HG03439 (cell line): Measurements from ENCODE around the gene CCDC171.
"Not testable (repeated sequence)": the region's sequence is repeated elsewhere in the genome, so short reads cannot be mapped to it uniquely, and the experiment has no call there.

ENCODE experiments used
- ATAC-seq: cut with Tn5 transposase; IDR thresholded peaks from one replicate; pipeline ENCODE4 v1.9.1; 2021; ENCODE audit warnings: mild to moderate bottlenecking, moderate library complexity; ENCODE audit not compliant: unreplicated experiment

Gene CCDC171

GRCh38 chr9:15552636-15553527, at the start of gene CCDC171:
TSS of gene CCDC171 (plus strand) at chr9:15553043. CDS start at chr9:15564089, 11,046 bp downstream.
- ATAC-seq, result peak; percentile 79

DNA sequence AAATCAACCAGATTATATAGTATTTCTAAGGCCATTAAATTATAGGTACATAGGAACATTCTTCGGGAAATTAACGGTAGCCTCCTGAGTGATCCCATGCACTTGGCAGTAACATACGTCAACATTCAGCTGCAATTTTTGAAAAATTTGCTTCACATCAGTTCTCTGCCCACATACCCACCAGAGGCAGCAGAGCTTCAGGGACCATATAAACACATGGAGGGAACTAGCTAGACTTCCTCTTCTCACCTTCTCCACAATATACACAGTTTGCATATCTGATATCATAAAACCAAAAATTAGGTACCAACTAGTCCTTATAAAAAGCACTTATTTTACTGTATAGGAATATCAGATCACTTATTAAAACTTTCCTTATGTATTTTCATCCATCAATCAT, 46.9 kb upstream of the CCDC171 start:
- no peak for ATAC-seq

- ATAC-seq, result peak; percentile 53
Measured at GRCh38 chr9:15509931-15510788, 42.7 kb upstream of the CCDC171 start.

- ATAC-seq, result peak; percentile 81
Measured at GRCh38 chr9:15510789-15511575, 41.9 kb upstream of the CCDC171 start, which contains the start of gene PSIP1. TSS of gene PSIP1 (minus strand) at chr9:15510970. CDS start at chr9:15510188, 782 bp downstream.

DNA sequence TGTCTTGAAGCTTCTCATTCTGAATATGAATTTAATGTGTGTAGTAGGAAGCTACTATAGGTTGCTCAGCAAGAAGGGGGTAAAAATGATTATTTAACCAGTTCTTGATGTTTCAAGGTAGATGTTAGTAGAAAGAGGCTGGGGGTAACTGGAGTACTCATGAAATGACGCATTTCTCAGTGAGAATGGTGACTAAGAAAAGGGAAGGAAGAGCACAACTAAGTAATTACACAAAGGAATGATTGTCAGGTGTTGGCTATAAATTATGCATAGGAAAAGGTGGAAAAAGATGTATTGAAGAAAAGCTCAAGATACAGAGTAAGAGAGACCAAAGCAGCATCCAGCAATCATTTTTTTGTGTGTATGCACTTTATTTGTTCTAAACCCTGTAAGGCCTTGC, 40.6 kb upstream of the CCDC171 start:
- ATAC-seq, result no peak

GRCh38 chr9:15512889-15513288, 40.0 kb upstream of the CCDC171 start:
- no peak for ATAC-seq

DNA sequence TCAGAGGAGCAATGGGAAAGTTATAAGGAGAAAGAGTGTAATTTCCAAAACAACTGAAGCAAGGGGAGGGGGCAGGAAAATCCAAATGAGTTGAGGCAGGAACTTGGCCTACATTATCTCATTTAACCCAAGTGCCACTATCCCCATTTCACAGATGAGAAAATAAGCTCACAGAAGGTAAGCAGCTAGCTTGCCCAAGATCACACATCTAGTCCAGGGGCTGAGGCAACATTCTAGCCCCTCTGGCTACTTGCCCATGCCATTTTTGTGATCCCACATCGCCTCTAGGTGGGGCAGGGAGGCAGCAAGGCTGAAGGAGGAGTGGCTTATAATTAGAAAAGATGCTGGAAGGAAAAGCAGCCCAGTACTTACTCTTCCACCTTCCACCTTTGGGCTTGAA, 39.5 kb upstream of the CCDC171 start:
- ATAC-seq, result no peak

- ATAC-seq, result no peak
Measured at GRCh38 chr9:15519831-15520230, 33.0 kb upstream of the CCDC171 start.

GRCh38 chr9:15521254-15521653, 31.6 kb upstream of the CCDC171 start:
- ATAC-seq, result no peak

DNA sequence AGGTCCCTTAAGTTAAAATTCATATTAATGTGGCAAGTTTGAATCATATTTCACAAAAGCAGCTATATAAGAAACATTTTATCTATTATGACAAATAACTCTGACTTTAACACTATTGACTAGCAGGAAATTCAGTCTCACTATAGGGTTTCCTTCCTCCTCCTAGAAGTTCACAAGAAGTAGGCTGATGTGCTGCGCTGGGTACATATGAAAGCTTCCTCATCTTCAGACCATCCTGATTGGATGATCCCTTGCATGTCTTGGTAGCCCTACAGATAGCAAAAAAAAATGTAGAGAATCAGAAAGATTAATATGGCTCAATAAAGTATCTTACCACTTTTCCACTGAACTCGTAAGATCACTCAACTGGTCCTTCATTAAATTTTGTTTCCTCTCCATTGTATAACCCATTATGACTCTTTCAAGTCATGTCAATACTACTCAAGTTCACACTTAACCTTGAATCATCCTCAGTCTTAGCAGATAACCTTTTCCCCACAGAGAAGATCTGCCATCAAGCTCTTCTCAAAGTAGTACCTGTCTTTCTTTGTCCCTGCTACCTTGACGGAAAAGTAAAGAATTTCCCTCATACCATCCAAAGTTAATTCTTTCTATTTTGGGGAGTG, 30.6 kb upstream of the CCDC171 start:
- no peak for ATAC-seq

DNA sequence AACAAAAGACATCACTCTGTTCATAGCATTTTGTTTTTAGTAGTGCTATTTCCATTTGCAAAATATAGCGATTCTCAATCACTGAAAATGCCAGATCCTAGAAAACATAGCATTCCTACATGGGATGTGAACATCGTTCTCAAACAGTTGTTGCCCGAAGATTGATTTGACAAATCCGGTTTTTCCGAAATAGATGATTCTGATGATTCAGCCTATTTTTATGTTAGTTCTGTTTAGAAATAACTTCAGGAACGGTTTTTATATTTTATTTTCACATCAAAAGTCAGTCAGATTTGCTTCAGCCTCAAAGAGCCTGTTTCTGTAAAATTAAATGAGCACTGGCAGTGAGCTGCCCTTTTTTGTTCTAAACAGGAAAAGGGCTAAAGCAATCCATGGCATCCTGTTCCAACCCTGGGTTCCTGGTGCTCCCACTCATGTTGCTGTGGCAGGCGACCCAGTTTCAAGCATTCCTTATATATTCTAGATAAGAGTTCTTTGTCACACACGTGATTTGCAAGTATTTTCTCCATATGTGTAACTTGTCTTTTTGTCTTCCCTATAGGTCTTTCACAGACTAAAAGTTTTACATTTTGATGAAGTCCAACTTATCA, 27.9 kb upstream of the CCDC171 start:
- ATAC-seq, result no peak

GRCh38 chr9:15525958-15526357, 26.9 kb upstream of the CCDC171 start:
- ATAC-seq, result no peak

DNA sequence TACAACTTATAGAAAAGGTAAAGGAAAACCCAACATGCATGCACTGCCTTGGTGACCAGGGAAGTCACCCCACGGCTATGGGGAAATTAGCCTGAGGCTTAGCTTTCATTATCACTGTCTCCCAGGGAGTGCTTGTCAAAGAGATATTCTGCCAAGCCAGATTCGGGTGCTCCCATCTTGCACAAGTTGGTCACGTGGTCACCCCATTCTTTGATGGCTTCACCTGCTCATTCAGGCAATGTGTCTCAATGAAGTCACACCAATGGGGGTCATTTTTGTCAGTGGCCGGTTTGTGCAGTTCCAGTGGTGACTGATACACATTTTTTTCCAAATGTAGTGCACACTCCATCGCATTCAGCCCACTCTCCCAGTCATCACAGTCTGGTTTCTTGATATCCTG, 25.8 kb upstream of the CCDC171 start:
- not testable (repeated sequence) for ATAC-seq

DNA sequence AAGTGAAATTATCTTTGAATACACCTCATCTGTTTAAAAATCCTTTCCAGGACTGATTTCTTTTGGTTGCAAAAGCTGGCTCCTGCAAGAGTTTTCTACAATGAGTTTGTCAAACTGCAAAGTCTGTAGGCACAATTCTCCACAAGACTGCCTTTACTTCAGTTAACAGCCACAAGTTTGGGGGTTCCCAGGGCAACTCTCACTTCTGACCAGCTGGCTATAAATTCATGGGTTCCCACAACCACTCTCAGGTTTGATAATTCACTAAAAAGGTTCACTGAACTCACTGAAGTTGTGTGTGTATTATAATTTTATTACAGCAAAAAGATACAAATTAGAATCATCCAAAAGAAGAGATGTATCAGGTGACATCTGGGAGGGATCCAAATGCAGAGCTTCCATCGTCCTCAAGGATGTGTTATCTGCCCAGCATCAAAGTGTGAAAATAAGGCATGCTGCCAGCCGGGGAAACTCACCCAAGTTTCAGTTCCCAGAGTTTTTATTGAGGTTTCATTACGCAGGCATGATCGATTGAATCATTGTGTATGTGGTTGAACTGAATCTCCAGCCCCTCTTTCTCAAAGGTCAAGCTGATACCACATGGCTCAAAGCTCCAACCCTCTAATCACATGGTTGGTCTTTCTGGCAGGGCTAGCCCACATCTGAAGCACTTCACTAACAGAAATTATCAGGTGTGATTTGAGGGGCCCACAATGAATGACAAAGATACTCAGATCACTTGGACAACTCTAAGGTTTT, 23.1 kb upstream of the CCDC171 start:
- ATAC-seq, result peak; percentile 85

- ATAC-seq, result no peak
Measured at GRCh38 chr9:15531380-15531779, 21.5 kb upstream of the CCDC171 start.

DNA sequence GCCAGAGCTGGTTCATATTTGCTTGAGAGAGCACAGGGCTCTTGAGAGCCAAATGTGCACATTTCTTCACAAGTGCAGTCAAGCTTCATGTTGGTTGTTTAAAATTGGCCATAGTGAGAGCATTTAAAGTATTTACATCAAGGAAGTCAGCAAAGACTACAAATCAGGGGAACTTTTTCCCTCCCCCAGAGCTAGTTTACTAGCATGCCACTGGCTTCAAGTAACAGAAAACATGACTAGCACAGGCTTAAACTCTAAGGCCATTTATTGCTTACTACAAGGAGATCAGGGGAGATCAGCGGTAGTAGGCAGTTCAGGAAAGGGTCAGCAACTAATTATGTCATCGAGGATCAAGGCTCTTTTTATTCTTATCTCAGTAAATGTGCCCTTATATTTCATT, 11.0 kb upstream of the CCDC171 start:
- ATAC-seq, result no peak

- ATAC-seq, result no peak
Measured at GRCh38 chr9:15542624-15543023, 10.2 kb upstream of the CCDC171 start.

GRCh38 chr9:15543047-15543813, 9.6 kb upstream of the CCDC171 start:
- ATAC-seq, result no peak

- no peak for ATAC-seq
Measured at GRCh38 chr9:15549611-15550010, 3.2 kb upstream of the CCDC171 start.
